G401.6 (cell line): ENCODE measurements around the gene SCUBE2.
"Not testable (repeated sequence)": the region's sequence is repeated elsewhere in the genome, so short reads cannot be mapped to it uniquely, and the experiment has no call there.

Experiments used
- FAIRE-seq: peaks from 2 replicates; lab custom pipeline; 2012; peaks lifted over from hg19 to GRCh38; lab: Jason Lieb, UNC

SCUBE2 gene

DNA sequence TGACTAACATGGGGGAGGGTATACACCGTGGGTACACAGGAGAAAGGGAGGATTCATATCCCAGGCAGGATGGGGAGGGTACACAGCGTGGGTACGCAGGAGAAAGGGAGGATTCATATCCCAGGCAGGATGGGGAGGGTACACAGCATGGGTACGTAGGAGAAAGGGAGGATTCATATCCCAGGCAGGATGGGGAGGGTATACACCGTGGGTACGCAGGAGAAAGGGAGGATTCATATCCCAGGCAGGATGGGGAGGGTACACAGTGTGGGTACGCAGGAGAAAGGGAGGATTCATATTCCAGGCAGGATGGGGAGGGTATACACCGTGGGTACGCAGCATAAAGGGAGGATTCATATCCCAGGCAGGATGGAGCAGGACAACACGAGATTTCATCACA, 51.0 kb downstream of the SCUBE2 start:
- FAIRE-seq = no peak

DNA sequence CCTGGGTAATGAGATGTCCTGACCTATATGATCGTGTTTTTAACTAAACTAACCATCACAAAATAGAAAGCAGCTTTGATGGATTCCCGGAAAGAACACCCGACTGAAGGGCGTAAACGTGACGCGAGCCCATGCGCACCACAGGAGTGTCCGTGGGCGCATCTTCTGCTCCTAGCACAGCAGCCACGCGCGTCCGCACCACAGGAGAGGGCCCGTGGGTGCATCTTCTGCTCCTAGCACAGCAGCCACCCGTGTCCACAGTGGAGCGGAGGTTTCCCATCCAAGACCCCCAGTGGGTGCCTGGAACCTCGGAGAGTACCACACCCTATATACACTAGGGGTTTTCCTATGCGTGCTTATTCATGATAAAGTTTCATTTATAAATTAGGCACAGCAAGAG, 51.5 kb downstream of the SCUBE2 start:
- no peak for FAIRE-seq

DNA sequence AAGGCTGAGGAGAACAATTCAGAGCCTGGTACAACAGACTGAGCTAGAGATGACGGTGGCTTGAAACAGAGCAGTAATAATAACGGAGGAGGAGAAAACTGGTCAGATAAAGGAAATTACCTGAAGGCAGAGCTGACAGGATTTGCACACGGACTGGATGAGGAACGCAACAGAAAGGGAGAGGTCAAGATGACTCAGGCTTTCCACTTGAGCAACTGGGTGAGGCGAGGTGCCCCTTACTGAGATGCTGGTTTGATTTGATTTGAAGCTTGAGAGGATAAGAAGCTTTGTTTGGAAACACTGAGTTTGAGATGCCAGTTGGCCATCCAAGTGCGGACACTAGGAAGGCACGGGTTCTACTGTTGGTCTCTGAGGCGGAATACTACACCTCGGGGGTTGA, 52.2 kb downstream of the SCUBE2 start:
- FAIRE-seq = no peak

DNA sequence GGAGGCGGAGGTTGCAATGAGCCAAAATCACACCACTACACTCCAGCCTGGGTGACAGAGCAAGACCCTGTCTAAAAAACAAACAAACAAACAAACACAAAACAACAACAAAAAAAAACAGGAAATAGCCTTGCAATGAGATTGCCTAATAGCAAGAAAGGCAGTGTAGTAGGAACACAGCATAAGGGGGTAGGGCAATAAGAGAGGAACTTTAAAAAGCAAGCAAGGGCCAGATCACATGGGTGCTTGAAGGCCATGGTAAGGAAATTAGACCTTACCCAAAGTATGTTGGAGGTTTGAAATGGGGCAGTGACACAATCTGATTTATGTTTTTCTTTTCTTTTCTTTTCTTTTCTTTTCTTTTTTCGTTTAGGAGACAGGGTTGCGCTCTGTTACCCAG, 52.9 kb downstream of the SCUBE2 start:
- no peak for FAIRE-seq

DNA sequence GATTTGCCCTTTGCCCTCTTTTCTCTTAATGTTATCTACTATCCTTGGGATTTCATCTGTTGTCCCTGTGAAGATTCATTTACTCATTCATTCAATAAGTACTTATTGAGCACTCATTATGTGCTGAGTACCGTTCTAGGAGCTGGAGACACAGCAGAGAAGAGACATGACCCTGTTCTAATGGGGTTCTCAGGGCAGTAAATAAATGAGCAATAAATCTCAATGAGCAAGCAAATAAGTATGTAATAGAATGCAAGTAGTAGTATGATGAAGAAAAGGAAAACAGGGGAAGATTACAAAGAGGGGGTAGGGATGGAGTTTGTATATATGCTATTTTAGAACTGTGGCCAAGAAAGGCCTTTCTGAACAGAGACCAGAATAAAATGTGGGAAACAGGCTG, 53.4 kb downstream of the SCUBE2 start:
- no peak for FAIRE-seq

DNA sequence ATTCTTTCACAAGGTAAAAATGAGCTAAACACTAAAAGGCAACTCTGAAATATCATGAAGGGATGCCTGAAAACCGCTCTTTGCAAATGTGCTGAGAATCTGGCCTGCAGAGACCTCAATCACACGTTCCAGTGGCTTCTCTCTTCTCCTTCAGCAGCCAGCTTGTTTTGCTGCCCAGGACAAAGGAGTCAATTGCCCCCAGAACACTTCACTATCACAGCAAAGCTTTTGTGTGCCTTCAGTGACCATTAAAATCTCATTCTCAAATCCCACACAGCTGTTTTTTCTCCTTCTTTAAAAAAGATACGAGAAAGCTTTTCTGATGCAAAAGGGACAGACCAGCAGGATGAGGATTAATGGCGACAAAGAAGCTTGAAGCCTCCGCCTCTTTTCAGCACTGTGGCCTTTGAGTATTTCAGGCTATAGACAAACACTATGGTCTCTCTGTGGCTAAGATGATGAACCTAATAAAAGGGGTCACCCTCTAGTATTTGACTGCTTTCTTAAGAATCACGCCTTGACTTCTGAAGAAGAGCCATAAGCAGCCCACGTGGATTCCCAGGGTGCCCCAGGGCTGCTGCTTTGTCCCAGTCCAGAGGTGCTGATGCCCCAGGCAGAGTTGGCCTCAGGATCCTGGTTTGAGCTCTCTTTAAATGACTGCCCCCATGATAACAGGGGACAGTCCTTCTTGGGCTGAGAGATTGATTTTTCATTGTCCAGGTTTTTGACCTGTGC, 54.2 kb downstream of the SCUBE2 start:
- FAIRE-seq = no peak

DNA sequence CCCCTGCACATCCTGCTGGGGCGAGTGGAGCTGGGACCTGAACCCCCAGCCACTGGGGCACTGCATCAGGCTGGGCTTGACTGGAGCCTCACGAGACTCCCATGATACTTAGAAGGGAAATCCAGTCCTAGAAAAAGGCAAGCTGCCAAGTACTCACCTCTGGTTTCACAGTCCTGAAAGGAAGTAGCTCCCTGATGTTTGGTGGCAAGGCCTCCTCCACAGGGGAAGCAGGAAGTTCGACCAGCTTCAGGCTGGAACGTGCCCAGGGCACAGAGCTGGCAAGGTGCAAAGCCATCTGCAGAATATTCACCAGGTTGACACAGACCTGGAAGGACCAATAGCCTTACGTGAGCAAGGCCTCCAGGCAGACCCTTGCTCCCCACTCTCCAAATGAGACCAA, 60.8 kb downstream of the SCUBE2 start:
- no peak for FAIRE-seq

DNA sequence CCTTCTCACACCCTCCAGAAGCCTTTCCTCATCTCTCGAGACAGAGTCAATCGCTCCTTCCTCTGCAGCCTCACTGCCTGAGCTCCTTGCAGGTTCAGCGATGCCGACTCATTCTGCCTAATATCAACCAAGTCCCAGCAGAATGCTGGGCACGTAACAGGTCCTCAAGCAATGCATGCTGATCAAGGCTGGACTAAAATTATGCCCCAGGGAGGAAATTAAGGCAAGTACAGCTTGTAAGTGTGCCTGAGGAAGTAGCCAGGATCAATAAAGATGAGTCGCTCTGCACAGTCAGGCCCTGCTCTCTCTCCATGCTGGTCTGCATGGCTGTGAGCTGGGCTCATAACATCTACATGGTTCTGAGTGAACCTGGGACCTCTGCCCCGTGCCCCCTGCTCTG, 62.0 kb downstream of the SCUBE2 start:
- FAIRE-seq = no peak

DNA sequence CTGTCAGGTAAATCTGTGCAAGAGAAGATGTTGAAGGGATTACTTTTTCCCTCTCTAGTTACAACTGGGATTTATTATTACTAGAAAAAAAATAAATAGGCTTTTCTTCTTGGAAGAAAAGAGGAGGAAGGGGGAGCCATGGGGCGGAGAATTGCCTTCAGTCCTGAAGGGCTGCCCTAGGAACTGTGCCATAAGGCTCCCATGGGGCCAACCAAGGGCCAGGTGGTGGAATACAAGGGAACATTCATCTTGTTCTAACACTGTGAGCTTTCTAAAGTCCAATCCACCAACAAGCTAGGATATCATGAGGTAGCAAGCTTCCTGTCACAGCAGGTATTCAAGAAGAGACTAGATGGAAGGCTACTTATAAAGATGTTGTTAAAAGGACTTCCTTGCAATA, 62.8 kb downstream of the SCUBE2 start:
- no peak for FAIRE-seq

DNA sequence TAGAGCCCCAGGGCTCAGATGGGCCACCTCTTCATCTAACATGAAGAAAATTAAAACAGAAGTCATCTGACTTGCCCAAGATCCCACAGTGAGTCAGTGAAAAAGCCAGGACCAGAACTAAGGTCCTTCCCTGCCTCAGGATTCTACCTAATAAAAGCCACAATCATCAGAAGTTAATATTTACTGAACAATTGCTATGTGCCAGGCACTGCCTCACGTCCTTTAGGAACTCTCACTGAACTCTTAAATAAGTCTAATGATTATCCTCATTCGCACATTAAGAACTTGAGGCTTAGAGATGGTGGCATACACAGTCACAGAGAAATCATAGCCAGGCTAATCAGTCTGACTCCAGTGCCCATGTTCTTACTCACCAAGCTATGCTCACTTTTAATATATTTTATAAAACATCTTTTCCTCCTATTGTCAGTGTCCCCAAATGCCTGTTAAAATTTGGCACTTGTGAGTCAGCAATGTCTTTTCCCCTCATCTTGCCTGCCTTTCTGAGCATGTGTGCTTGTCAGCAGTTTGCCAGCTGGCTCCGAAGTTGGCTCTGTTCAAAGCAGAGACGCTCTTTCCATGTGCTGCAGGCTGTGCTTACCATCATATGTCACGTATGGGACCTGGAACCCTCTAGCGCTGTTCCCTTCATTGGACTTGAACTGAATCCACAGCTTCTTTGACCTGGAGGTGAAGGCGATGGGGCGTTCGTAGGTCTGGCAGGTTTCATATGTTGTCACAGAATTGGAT, 66.1 kb downstream of the SCUBE2 start:
- FAIRE-seq = no peak

DNA sequence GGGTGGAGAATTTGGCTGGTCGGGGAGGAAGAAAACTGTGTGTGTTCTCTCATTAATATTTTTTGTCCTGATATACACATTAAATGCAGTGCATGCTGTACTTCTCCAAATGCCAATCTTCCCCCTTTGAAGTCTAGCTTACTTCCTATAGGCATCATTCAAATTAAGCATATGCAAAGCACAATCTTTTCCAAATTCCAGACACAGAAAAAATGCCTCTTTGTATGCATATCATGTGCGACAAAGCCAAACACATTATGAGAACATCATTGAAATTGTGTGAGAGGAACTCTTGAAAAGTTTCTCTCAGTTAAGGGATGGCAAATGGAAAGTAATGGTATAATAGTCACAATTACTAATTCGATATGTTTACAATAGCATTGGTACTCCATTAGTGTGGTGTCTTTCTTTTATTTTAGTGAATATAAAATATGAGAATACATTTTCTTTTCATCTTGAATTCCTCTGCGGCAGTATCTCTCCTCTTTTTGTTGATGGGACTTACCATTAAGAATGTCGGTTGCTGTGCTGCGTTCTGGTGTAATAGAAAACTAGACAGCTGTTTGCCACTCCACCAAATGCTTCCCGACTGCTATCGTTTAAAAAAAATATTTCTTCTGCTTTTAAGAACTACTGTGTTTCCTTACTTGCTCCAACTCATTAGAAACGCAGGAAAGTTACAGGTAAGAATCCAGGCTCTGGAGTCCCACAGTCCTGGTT, 68.3 kb downstream of the SCUBE2 start:
- no peak for FAIRE-seq

DNA sequence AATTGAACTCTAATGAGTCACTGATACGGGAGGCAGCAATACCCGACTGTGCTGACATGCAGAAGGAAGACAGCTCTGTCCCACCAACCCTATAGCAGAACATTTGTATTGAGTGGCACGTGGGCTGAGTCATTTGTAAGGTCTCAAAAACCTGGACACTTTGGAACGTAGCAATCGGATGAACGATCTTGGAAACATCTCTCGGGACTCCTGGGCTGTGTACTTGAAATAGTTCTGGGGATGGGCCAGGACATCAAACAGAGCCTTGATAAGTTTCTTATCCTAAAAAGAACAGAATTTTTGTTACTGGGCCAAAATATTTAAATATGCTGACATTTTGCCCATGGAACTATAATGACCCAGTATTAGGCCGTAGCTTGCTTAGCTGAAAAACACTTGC, 70.5 kb downstream of the SCUBE2 start:
- no peak for FAIRE-seq

DNA sequence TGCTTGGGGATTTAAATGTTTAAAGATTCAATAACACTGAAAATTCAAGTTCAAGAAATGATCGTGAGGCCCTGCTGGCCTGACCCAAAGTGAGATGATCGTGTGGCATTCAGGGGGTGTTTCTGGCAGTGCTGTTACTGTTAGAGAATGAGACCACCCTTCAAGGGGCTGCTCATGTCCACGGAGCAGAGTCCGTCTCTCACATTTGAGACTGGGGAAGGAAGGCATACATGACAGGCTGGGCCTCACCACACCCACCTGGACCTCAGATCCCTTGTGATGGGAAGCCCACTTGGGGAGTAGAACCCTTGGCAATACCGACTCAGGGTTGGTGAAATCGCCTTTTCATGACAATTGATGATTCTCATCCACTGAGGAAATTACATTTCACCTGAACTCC, 71.5 kb downstream of the SCUBE2 start:
- no peak for FAIRE-seq

DNA sequence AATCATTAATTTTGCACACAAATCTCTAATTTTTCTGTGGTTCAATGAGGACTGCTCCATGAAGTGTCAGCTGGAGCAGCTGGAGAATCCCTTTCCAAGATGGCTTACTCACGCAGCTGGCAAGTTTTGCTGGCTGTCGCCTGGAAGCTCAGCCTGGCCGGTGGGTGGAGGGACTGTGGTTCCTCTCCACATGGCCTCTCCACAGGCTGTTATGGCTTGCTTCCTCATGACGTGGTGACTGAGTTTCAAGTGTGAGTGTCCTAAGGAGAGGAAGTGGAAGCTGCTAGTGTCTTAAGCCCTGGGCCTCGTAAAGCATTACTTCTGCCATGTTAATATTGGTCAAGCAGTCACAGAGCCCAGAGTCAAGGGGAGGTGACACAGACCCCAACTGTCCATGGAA, 73.6 kb downstream of the SCUBE2 start:
- no peak for FAIRE-seq

DNA sequence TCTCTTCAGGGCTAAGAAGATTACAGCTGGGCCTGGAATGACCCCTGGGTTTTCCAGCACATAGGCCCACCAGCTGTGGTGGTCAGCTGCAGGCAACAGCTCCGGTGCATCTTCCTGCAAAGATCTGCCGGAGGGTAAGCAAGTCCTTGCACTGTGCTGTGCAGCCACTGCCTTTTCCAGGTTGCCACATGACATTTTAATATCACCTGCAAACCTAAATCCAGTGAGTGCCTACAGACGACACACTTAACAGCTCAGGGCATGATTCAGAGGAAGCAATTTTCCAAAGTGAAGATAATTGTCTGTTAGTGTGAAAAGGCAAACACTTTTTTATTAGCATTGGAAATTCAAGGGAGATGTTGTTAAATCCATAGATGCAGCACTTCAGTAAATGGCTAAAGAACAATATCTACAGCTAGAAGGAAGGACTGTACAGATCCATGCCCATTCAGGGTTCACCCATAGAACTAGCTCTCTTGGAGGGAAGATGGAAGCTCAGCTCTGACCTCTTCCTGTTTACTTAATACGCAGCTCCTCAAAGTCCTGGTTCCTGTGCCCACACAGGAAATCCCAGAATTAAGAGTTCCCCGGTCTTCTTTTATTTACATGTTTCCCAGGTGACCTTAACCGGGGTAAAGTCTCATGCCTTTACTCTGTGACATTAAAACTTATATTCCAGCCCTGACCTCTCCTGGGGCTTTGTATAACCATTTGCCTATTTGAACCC, 74.3 kb downstream of the SCUBE2 start:
- FAIRE-seq = no peak

DNA sequence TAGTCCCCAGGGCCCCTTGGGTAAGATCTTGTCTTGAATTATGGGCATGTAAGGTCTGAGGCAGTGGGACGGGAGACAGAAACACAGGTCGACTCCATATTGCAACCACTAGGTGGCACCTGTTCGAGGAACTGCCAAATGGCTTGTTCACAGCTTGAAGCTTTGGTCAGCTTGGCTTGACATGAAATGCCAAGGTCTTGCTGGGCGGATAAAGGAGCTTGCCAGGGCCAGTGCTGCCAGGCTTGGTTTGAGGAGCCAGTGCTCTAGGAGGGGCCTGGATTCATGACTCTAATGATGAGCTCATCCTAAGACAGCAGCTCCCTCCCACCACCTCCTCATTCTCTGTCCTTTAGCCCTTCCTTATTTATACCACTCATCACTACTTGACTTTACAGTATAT, 75.7 kb downstream of the SCUBE2 start:
- peak; percentile 65 for FAIRE-seq

DNA sequence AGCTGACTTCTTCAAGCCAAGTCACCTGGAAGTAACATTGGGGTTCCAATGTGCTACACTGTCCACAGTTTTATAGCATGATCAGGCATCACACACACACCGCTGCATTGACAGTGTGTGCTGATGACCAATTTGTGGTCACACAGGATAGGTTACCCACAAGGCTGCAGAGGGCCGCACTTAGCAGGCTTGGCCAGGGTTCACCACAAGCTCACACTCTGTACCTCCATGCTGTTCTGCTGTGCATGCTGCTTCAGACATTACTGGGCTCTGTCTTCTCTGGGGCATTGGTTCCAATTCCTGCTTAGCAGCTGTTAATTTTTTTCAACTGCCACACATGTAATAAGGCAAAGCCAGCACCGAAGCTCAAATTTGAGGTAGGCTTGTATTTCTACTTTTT, 76.6 kb downstream of the SCUBE2 start:
- FAIRE-seq = no peak

DNA sequence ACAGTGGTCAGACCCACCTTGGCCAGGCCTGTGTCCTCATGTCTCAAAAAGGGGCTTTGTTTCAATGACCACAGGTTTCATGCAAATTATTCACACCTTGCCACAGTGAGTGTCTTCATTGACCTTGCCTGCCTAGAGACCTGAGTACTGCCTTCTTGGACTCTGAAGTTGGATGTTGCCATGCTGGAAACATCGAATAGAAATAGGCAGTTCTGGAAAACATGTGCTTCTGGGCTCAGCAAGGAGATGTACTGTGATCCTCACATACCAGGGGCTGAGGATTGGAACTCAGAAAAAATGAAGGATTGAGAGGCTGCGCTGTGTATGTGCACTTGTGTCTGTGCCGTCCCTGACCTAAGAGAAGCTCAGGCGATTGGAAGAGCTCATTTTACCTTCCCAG, 78.0 kb downstream of the SCUBE2 start:
- no peak for FAIRE-seq

DNA sequence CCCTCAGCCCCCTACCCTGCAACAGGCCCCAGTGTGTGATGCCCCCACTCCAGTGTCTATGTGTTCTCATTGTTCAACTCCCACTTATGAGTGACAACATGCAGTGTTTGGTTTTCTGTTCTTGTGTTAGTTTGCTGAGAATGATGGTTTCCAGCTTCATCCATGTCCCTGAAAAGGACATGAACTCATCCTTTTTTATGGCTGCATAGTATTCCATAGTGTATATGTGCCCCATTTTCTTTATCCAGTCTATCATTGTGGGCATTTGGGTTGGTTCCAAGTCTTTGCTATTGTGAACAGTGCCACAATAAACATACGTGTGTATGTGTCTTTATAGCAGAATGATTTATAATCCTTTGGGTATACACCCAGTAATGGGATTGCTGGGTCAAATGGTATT, 81.9 kb downstream of the SCUBE2 start:
- not testable (repeated sequence) for FAIRE-seq

DNA sequence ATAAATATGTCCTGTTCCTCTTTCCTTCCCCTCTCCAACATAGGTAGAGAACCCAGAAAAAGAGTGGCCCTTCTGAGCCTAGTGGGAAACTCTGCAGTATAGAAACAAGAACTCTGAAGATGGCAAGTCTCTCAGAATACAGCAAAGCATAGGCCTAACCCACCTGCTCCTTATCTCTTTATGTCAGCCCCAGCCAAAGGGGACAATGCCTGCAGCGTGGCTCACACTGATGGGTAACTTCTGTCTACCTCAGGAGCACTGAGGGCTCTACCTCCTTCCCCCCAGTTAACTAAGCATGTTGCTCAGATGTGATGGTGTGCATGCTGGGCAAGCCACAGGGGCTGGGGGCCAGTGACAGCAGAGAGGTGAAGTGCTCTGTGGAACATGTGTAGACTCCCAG, 82.7 kb downstream of the SCUBE2 start:
- FAIRE-seq = no peak

DNA sequence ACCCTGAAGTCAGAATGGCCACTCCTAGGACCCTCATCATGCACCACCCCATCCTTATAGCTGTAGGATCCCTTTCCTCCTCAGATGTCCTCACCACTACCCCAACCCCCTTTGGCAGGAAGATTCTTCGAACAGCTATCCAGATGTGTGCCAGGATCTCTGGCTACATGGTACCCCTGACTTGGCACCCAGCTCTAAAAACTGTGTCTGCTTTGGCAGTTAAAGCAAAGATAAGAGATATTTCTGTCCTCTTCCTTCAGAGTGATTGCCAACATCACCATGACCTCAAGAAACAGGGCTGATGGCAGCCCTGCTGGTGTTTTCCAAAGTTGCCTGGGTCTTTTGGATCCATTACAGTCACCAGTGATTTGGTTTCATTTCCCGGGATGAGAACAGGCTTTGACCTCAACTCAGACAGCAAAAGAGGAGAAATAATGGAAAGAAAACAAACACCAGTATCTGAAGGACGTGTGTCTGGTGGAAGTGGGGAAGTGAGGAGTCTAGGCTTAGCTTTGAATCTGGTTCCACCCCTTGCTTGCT, 83.3 kb downstream of the SCUBE2 start:
- FAIRE-seq = no peak

DNA sequence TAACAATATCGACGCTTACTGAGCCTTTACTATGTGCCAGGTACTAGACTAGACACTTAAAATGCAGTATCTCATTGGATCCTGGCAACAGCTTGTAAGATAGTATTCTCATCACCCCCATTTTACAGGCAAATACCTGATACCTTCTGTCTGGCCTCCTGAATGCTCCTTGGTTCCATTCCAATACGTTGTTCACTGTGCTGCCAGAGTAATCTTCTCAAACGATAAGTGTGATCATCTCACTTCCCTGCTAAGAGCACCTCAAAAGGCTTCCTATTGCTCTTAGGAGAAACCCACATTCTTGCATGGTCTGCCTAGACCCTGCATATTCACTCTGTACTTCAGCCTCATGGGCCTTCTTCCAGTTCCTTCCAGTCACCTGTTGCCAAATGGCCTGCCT, 86.3 kb downstream of the SCUBE2 start:
- no peak for FAIRE-seq
